SK-N-DZ (cell line): ENCODE results near the gene LAMA3.

Experiments
- DNase-seq: peaks from one replicate; pipeline ENCODE4 v3.0.0-alpha.2; 2015; ENCODE audit warnings: low spot score

The LAMA3 gene

DNA sequence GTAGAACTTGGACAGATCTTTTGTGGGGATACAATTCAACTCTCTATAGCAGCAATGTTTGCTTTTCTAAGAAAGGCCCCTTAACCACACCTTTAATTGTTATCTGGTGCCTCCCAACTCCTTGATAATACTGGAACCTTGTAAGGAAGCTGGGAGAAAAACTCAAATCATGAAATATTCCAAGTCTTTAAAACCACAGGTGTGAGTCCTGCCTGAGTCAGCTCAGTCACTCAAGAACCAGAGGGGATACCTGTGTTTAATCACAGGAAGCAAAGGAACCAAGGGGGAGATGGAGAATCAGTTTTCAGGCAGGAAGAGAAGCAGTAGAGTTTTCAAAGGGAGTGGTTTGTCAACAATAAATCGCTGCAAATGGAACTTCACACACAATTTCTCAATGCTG lies 159.9 kb downstream of the LAMA3 start:
- DNase-seq = no peak

DNA sequence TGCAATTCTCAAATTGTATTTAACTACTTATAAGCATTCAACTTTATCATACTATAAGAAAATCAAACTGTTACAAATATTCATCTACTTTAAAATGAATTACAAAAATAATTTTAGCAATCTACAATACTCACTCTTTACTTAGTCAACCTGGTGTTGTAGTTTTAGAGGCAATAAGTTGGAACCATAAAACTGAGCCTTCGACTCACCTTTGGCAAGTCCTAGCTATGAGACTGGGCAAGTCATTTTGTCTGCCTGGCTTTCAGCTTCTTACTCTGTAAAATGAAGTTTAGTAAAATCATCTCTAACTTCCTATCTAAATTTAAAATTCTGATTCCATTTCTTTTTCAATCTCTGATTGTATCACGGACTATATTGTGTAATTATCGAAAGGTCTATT lies 161.0 kb downstream of the LAMA3 start:
- no peak for DNase-seq

DNA sequence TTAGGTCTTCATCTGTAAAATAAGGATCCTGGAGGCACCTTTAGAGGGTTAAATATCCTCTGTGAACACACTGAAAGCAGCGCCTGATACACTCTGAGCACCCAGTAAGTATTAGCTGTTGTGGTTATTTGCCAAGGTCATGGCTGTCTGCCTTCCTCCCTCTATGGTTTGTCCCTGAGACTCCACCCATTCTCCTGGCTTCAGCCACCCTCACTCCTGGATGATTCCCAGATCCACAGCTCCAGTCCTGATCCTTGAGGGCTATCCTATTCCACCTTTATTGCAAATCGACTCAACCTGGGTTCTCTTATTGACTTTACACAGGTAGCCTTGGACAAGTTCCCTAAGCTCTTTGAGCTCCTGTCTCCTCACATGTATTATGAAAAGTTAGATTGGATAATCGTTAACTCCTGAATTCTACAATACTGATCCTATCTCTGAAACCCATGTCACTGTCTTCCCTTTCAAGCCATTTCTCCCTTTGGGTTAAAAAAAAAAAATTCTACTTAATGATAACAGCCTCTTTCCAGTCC lies 162.3 kb downstream of the LAMA3 start:
- no peak for DNase-seq

DNA sequence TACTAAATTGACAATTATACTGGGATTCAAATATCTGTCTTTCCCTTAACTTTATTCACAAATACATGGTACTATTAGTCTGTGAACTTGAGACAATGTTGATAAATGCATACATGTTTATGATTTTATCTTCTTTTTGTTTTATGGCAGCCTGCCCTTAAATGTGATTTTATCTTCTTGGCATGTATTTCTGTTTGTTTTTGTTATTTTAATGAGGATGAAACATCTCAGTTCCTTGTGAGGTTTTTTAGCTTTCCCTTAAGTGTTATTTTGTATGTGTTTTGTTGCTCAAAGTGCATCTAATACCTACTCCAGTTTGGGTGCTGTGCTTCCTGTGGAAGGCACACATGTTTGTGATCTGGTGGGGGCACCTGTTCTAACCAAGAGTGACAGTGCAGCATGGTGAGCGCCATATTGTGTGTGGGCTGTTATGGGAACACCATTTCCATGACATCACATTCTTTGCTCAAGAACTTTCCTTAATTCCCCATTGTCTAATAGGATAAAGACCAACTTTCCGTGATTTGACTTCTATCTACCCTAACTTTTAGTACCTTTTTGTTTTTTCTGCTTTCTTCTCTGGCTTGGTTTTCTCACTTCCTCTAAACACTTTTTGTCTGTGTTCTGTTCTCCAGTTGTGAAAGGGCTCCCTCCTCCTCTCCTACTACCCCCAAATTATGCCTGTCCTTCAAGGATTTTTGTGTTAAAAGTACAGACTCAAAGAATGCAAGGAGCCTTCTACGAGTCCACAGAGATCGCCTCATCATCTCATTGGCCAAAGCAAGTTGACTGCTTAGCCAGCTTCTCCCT lies 163.2 kb downstream of the LAMA3 start:
- DNase-seq = no peak

DNA sequence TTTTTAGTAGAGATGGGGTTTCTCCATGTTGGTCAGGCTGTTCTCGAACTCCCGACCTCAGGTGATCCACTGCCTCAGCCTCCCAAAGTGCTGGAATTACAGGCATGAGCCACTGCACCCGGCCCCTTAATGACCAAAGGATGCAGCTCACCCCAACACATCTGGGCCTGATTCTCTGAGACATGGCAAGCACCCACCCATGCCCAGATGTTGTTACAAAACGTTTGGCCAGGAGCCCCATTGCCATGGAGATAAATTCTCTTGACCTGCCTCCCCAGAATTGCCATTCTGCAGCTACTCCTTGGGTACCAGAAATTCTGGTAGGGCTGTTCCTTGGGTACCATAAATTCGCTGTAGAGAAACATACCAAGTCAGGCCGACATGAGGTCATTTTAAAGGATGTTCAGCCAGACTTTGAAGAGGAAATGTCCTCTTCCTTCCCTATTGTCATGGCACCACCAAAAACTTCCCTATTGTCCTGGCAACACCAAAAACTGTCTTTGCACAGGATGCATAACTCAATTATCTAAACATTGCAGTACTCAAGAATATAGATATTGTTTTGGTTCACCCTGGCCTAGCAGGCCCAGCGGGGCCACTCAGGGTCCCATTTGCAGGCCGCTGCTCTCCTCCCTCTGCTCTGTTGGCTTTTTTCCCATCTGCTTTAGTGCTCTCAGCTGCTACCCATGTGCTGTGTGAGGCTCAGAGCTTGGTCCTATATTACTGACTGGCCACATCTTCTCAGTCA lies 164.4 kb downstream of the LAMA3 start:
- no peak for DNase-seq

DNA sequence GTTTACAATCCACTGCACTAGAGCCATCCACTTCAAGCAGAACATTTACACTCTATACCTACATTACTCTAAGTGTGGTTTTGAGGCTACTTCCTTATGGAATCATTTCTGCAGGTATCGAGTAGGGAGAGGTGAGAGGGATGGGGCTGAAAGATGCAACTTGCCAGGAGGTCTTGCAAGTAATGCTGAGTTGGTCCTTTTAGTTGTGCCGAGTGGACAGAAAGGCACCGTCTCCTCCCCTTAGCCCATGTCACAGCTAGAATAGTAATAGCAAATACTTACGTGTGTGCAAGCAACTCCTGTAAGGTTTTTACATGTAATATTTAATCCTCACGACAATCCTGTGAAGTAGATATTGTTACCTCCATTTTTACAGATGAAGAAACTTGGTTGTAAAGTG lies 166.5 kb downstream of the LAMA3 start:
- DNase-seq = no peak

DNA sequence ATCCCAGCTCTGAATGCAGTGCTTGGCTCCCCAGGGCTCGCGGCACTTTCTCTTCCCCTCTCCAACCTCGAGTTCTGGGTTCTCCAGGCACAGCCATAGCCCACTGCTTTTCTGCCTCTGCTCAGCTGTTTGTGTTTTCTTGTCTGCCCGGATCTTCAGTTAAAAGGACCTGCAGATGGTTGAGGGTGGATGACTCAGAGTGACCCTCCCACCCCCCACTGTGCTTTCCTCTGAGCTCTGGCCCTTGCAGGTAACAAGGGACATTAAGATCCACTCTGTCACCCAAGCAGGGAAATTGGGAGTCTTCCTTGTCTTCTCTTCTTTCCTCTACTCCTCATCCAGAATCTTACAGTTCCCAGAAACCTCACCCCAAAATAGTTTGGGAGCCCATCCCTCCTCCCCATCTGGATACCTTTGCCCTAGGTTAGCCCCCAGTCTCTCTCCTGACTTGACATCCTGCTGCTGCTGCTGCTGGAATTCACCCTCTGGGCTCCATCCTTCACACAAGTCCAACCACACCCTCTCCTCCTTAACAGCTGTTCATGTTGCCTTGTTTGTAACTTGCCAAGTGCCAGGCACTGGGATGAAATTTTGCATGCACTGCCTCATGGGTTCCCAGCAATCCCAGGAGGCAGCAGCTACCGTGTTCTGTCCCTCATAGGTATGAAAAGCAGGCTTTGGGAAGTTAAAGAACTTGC lies 167.4 kb downstream of the LAMA3 start:
- no peak for DNase-seq

DNA sequence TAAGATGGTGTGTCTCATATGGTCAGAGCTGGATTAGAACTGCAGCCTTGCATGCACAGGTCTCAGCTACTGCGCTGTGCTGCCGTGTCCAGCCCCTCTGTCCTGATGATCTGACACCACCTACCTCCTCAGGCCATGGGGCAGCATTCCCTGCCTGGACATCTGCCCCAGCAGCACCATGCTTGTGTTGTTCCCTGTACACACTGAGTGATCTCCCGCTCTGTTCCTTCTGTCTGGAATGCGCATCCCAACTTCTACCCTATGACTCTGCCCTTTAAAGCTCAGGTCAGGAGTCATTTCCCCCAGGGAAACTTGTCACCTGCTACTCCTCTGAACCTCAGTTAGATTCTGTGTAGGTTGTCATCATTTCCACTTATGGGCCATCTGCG lies 167.9 kb downstream of the LAMA3 start:
- DNase-seq = no peak

DNA sequence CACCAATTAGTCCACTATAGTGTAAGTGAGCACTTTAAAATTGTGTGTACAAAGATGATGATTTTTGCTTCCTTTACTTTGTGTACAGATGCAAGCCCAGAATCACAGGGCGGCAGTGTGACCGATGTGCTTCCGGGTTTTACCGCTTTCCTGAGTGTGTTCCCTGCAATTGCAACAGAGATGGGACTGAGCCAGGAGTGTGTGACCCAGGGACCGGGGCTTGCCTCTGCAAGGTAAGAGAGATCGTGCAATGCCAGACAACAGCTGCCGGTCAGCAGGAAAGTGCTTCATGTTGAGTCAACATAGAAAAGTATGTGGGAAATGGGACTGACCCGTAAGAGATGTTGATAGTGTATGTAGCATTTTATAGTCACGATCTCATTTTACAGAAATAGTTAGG lies 168.5 kb downstream of the LAMA3 start:
- DNase-seq = no peak

DNA sequence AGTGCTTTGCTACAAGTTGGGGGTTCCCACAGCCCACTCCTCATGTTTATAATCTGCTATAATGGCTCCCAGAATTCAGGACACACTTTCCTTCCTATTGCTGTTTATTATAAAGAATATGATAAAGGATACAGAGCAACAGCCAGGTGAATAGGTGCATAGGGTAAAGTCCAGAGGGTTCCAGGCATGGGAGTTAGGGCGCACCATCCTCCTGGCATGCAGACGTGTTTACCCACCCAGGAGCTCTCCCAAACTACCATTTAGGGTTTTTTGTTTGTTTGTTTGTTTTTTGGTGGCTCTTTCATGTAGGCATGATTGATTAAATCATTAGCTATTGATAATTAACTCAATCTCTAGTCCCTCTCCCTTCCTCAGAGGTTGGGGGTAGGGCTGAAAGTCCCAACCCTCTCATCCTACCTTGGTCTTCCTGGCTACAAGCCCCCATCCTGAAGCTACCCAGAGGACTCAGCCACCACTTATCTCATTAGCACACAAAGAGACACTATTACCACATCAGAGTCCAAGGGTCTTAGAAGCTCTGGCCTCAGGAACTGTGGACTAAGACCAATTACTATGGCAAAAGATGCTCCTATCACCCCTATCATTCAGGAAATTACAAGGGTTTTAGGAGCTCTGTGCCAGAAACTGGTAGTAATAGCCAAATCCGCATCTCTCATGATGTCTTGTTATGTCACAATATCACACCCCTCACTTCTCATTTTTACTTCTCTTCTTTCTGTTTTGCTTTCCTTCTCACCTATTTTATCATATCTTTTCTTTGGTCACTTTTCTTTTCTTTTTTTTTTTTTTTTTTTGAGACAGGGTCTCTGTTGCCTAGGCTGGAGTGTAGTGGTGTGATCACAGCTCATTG lies 170.4 kb downstream of the LAMA3 start:
- DNase-seq = no peak

DNA sequence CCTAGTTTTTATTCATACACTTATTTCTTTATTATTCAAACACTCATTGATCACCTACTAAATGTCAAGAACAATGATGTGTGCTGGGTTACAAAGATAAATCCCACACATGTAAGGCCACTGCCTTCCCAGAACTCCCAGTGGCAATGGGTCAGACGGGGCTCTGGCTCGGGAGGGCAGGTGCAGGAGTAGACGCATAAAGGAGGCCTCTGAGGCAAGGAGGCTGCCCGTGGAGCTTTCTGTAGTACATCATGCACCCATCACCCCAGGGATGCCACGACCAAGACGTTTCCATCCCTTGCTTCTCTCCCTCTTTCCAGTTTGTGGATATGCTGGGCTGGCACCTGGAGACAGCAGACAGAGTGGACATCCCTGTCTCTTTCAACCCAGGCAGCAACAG lies 172.1 kb downstream of the LAMA3 start:
- DNase-seq = no peak

DNA sequence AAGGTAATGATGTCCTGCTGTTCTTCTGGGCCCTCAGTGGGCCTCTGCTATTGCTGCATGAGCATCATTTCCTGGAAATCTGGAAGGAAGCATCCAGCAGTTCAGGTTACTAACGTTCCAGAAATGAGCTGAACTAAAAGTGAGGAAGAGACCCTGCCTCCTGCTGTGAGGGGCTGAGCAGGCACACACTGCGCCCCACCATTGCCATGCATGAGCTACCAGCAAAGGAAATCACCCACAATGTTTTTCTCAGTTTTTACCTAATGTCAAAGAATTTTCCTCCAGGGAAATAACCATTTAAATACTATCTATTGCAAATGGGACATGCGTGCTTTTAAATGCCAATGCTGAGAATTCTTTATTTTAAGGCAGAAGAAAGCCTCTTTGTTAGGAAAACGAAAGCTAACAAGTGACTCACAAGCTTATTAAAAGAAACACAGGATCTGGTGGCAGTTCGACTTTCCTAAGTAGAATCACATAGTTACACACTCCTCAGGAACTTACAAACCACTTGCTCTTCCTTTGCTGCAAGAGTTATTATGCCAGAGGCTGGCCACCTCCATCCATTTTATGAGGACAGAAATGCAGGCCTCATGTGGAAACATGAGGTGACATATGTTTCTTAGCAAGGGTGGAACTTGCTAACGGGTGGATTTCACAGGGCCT lies 172.7 kb downstream of the LAMA3 start:
- DNase-seq = no peak

DNA sequence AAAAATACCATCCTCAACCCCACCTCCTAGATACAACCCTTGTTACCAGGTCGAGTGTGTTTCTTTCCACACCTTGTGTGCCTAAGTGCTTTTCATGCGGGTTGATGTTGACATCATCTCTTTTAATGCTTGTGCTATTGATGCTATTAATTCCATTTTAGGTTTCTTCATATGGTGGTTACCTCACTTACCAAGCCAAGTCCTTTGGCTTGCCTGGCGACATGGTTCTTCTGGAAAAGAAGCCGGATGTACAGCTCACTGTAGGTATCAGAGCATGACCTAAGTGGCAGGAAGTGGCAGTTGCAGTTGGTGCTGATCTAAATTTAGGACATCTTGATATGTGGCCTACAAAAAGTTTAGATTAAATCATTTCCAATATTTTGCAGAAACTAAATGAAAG lies 175.4 kb downstream of the LAMA3 start:
- no peak for DNase-seq

DNA sequence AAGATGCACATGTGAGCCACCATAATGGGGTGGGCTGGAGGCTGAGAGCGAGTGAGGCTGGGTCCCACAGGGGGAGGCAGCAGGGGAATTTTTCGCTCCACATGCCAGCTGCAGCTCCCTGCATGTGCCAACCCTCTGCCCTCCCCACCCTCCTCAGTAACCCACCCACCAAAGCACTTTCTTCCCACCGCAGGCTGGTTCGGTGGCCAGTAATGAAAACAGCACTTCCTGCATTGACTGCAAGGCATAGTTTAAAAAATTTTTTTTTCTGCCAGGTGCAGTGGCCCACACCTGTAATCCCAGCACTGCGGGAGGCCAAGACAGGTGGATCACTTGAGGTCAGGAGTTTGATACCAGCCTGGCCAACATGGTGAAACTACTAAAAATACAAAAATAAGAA lies 177.8 kb downstream of the LAMA3 start:
- no peak for DNase-seq

DNA sequence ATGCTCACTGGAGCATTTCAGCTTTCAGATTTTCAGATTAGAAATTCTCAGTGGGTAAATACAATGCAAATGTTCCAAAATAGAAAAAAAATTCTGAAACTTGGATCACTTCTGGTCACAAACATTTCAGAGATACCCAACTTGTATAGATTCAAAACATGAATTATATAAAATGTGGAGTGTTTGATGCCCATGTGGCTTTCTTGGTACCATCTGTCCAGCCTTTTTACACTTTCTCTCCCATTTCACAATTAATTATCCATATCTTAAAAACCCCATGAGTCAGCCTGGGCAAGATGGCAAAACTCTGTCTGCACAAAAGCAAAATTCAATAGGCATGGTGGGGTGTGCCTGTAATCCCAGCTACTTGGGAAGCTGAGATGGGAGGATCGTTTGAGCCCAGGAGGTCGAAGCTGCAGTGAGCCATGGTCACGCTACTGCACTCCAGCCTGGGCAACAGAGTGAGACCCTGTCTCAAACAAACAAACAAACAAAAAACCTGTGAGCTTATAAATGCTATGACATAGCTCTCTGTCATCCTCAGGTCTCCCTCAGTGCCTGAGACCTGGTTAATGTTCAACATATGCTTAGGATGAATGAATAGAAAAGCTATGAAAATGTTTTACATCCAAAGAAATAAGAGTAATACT lies 179.0 kb downstream of the LAMA3 start:
- no peak for DNase-seq

DNA sequence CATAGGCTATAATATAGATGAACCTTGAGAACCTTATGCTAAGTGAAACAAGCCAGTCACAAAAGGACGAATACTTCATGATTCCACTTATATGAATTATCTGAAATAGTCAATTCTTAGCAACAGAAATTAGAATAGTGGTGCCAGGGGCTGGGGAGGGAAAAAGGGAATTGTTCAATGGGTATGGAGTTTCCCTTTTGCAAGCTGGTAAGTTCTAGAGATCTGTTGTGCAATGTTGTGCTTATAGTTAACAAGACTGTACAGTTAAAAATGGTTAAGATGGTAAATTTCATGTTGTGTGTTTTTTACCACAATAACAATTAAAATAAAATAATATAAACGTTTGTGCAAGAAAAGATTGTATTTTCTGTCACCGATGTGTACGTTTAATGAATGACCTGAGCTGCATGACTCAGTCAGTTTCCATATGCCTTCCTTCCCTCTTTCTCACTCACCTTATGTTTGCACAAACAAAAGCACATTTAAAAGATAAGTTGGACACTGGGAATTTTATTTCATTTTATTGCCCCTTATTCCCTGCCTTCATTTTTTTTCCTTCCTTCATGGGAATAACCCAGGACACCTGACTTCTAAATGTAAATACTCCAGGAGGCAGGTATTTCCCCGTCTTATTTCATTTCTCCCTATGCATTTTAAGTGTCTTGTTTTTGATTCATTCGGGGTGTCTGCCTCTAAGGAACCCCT lies 181.6 kb downstream of the LAMA3 start:
- DNase-seq = no peak

DNA sequence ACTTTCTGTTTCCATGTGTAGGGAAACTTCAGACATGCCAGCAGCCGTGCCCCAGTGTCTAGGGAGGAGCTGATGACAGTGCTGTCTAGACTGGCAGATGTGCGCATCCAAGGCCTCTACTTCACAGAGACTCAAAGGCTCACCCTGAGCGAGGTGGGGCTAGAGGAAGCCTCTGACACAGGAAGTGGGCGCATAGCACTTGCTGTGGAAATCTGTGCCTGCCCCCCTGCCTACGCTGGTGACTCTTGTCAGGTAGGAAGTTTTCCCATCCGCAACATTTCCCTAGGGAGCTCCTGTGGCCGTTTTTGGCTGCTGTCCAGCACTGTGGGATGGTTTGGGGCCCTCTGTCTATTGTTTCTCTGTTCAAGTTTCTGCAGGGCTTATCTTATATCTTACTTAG lies 182.2 kb downstream of the LAMA3 start:
- peak; percentile 24 for DNase-seq

DNA sequence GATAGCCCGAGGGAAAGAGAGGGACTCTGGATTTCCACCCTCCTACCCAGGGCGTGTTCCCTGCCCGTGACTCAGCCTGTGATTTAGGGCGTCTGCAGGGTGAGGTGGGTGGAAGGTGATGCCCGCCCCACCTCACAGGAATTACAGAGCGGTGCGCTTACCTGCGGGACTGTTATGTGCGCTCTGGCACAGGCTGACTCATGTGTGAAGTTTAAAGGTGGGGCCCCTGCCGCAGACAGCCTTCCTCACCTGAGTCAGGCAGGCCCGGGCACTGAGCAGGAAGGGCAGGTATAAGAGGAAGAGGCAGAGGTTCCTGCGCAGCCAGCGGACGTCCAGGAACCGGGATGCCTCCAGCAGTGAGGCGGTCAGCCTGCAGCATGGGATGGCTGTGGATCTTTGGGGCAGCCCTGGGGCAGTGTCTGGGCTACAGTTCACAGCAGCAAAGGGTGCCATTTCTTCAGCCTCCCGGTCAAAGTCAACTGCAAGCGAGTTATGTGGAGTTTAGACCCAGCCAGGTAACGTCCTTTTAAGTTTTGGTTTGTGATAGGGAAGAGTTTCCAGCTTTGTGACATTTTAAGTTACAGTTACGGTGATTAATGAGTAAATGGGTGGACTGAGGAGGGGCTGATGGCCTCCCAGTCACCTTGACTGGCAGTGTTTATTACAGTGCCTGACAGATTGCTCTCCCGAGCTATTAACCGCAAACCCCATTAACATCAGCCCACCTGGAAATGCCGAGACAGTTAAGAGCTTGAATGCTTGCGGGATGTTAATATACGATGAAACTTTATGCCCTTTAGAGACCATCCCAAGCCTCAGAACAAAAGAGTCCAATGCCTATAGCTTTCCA lies 183.7 kb downstream of the LAMA3 start:
- no peak for DNase-seq
